Muscle layer of colon (tissue), 2 donors: Measurements from ENCODE around the gene DTNB.
"Not testable (repeated sequence)": the region's sequence is repeated elsewhere in the genome, so short reads cannot be mapped to it uniquely, and the experiment has no call there.

ENCODE experiments used
- H3K27ac ChIP-seq: one replicate; pipeline ENCODE4 v1.7.0; 2013; ENCODE audit warnings: low read depth, mild to moderate bottlenecking, low read length, moderate library complexity
- H3K27me3 ChIP-seq, 2 donors: one replicate each; pipeline ENCODE4 v1.7.0; 2013; ENCODE audit warnings: low read length in 2 of 2, mild to moderate bottlenecking in 2 of 2; ENCODE audit not compliant: insufficient read depth in 2 of 2, control insufficient read depth in 1 of 2
- H3K36me3 ChIP-seq: one replicate; pipeline ENCODE4 v1.7.0; 2013; ENCODE audit warnings: mild to moderate bottlenecking, low read length; ENCODE audit not compliant: insufficient read depth
- H3K4me1 ChIP-seq: one replicate; pipeline ENCODE4 v1.7.0; 2013; ENCODE audit warnings: mild to moderate bottlenecking, low read length; ENCODE audit not compliant: insufficient read depth
- H3K4me3 ChIP-seq, 2 donors: one replicate each; pipeline ENCODE4 v1.7.0; 2013; ENCODE audit warnings: low read length in 2 of 2, low read depth in 1 of 2, mild to moderate bottlenecking in 1 of 2, moderate library complexity in 1 of 2
- H3K9ac ChIP-seq: one replicate; pipeline ENCODE4 v1.7.0; 2013; ENCODE audit warnings: low read length
- H3K9me3 ChIP-seq: one replicate; pipeline ENCODE4 v1.7.0; 2013; ENCODE audit warnings: mild to moderate bottlenecking, low read length
- donor health status: abdominal sarcoma.
- donor health status: Adenocarcinoma of cecum.

The DTNB gene

GRCh38 chr2:25620711-25621110, 52.7 kb downstream of the DTNB start:
- Histone ChIP-seq H3K4me1 (no peaks in the 10 kb centered on the region), H3K27ac (no peak overlapping the region), H3K27me3 (no peaks in the 10 kb centered on the region), H3K9ac (no peak overlapping the region), H3K9me3 (no peaks in the 10 kb centered on the region), H3K36me3 (no peaks in the 10 kb centered on the region), H3K4me3 (no peak overlapping the region)

- H3K4me1 ChIP-seq = no peaks in the 10 kb centered on the region
- H3K36me3 ChIP-seq = no peaks in the 10 kb centered on the region
- no peak overlapping the region for H3K4me3 ChIP-seq
- H3K9me3 ChIP-seq = no peaks in the 10 kb centered on the region
- H3K9ac ChIP-seq = no peak overlapping the region
- no peaks in the 10 kb centered on the region for H3K27me3 ChIP-seq
- no peak overlapping the region for H3K27ac ChIP-seq
These were observed 53.3 kb downstream of the DTNB start for GRCh38 chr2:25620077-25620476.

GRCh38 chr2:25619185-25619584, 54.2 kb downstream of the DTNB start:
- Histone ChIP-seq H3K4me3 (no peak overlapping the region), H3K9ac (no peak overlapping the region), H3K9me3 (no peaks in the 10 kb centered on the region), H3K27me3 (no peaks in the 10 kb centered on the region), H3K36me3 (no peaks in the 10 kb centered on the region), H3K27ac (no peak overlapping the region), H3K4me1 (no peaks in the 10 kb centered on the region)

- no peak overlapping the region for H3K27ac ChIP-seq
These were observed 54.7 kb downstream of the DTNB start for GRCh38 chr2:25618676-25619075.

GRCh38 chr2:25617948-25618646, 55.3 kb downstream of the DTNB start:
- no peaks in the 10 kb centered on the region for H3K4me1 ChIP-seq
- H3K27me3 ChIP-seq = no peaks in the 10 kb centered on the region
- H3K9ac ChIP-seq = no peak overlapping the region
- H3K4me3 ChIP-seq = no peak overlapping the region
- H3K9me3 ChIP-seq = no peaks in the 10 kb centered on the region
- no peaks in the 10 kb centered on the region for H3K36me3 ChIP-seq
- H3K27ac ChIP-seq = no peak overlapping the region

More at GRCh38 chr2:25618676-25619075, 54.7 kb downstream of the DTNB start:
- H3K4me3 ChIP-seq = no peak overlapping the region
- H3K9ac ChIP-seq = no peak overlapping the region
- no peaks in the 10 kb centered on the region for H3K36me3 ChIP-seq
- no peaks in the 10 kb centered on the region for H3K4me1 ChIP-seq
- no peaks in the 10 kb centered on the region for H3K9me3 ChIP-seq
- no peaks in the 10 kb centered on the region for H3K27me3 ChIP-seq

GRCh38 chr2:25615920-25616319, 57.5 kb downstream of the DTNB start:
- H3K36me3 ChIP-seq = no peaks in the 10 kb centered on the region
- no peak overlapping the region for H3K4me3 ChIP-seq
- no peaks in the 10 kb centered on the region for H3K9me3 ChIP-seq
- no peak overlapping the region for H3K27ac ChIP-seq
- no peaks in the 10 kb centered on the region for H3K27me3 ChIP-seq
- H3K9ac ChIP-seq = no peak overlapping the region
- H3K4me1 ChIP-seq = no peaks in the 10 kb centered on the region

- no peaks in the 10 kb centered on the region for H3K36me3 ChIP-seq
- no peaks in the 10 kb centered on the region for H3K4me1 ChIP-seq
- H3K27me3 ChIP-seq = no peaks in the 10 kb centered on the region
- no peak overlapping the region for H3K4me3 ChIP-seq
- H3K9me3 ChIP-seq = no peaks in the 10 kb centered on the region
- no peak overlapping the region for H3K9ac ChIP-seq
- H3K27ac ChIP-seq = no peak overlapping the region
These were observed 58.0 kb downstream of the DTNB start for GRCh38 chr2:25615386-25615785.

- Histone ChIP-seq H3K4me1 (no peaks in the 10 kb centered on the region), H3K9me3 (no peaks in the 10 kb centered on the region), H3K36me3 (no peaks in the 10 kb centered on the region), H3K27me3 (no peaks in the 10 kb centered on the region), H3K4me3 (no peak overlapping the region), H3K9ac (no peak overlapping the region), H3K27ac (no peak overlapping the region)
These were observed 58.7 kb downstream of the DTNB start for GRCh38 chr2:25614711-25615110.

- H3K27me3 ChIP-seq = no peaks in the 10 kb centered on the region
- H3K9ac ChIP-seq = no peak overlapping the region
- H3K27ac ChIP-seq = no peak overlapping the region
- H3K4me3 ChIP-seq = no peak overlapping the region
- H3K36me3 ChIP-seq = no peaks in the 10 kb centered on the region
- no peaks in the 10 kb centered on the region for H3K9me3 ChIP-seq
- H3K4me1 ChIP-seq = no peaks in the 10 kb centered on the region
These were observed 64.7 kb downstream of the DTNB start for GRCh38 chr2:25608718-25609117.

GRCh38 chr2:25606892-25607291, 66.5 kb downstream of the DTNB start:
- no peak overlapping the region for H3K27ac ChIP-seq
- H3K36me3 ChIP-seq = no peaks in the 10 kb centered on the region
- no peaks in the 10 kb centered on the region for H3K9me3 ChIP-seq
- H3K4me3 ChIP-seq = no peak overlapping the region
- H3K9ac ChIP-seq = no peak overlapping the region
- H3K4me1 ChIP-seq = no peaks in the 10 kb centered on the region
- no peaks in the 10 kb centered on the region for H3K27me3 ChIP-seq

- Histone ChIP-seq H3K27ac (no peak overlapping the region), H3K36me3 (no peaks in the 10 kb centered on the region), H3K9ac (no peak overlapping the region), H3K27me3 (no peaks in the 10 kb centered on the region), H3K9me3 (no peaks in the 10 kb centered on the region), H3K4me1 (no peaks in the 10 kb centered on the region), H3K4me3 (no peak overlapping the region)
These were observed 71.0 kb downstream of the DTNB start for GRCh38 chr2:25602333-25602723.

- not testable (repeated sequence) for H3K27me3 ChIP-seq, H3K4me1 ChIP-seq, H3K4me3 ChIP-seq, H3K27ac ChIP-seq, H3K9me3 ChIP-seq, H3K9ac ChIP-seq, H3K36me3 ChIP-seq
These were observed 71.6 kb downstream of the DTNB start for GRCh38 chr2:25601711-25602332.
